GM12874 (cell line): Measurements from ENCODE around the gene SH3BGRL3.

Experiments
- CTCF ChIP-seq: IDR thresholded peaks from 2 replicates; pipeline ENCODE4 v1.5.1; 2011; ENCODE audit warnings: low read depth, mild to moderate bottlenecking, control low read depth, low read length, moderate library complexity; ENCODE audit not compliant: insufficient read depth

Gene SH3BGRL3

DNA sequence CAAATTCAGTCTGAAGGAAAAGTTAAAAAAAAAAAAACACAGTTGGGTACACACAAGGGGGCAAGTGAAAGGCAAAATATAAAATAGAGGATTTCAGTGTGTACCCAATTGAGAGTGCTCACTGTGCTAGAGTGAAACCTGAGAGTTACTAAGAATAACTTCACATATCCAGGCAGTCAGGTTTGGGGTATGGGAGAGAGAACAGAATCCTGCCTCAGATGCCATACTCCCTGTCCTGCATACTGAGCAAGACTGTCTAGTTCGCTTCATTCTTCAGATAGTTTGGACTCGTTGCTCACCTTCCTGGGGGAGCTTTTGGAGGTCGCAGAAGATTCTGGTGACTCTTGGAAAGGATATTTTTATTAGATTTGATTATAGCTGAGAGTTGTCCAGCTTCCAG lies 25.5 kb upstream of the SH3BGRL3 start:
- TF ChIP-seq CTCF: no peak

GRCh38 chr1:26257222-26257621 lies 22.7 kb upstream of the SH3BGRL3 start:
- no peak for TF ChIP-seq CTCF

DNA sequence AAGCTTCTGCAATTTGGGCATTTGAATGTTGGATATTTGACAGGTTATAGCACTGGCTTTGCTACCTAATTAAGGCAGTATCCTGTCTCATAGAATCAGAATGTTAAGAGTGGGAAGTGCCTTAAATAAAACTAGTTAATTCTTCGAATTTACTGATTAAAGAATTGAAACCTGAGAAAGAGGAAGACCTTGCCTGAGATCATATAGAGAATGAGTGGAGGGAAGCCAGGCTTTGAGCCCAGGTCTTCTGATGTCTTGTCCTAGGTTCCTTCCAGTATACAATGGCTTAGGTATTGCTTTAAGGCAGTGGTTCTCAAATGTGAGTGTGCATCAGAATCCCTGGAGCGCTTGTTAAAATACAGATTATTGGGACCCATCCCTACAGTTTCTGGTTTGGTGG lies 20.9 kb upstream of the SH3BGRL3 start:
- no peak for TF ChIP-seq CTCF

DNA sequence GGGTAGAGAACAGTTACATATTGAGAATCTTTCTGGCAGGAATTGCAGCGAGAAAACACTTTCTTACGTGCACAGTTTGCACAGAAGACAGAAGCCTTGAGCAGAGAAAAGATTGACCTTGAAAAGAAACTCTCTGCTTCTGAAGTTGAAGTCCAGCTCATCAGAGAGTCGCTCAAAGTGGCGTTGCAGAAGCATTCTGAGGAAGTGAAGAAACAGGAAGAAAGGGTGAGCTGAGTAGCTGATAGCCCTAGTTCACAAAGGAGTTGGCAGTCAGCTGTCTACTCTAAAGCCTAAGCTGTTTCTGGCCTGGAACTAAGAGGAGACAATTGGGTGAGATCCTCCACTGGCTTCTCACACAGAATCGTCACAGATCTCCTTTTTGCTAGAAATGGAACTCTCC lies 20.3 kb upstream of the SH3BGRL3 start:
- TF ChIP-seq CTCF: no peak

DNA sequence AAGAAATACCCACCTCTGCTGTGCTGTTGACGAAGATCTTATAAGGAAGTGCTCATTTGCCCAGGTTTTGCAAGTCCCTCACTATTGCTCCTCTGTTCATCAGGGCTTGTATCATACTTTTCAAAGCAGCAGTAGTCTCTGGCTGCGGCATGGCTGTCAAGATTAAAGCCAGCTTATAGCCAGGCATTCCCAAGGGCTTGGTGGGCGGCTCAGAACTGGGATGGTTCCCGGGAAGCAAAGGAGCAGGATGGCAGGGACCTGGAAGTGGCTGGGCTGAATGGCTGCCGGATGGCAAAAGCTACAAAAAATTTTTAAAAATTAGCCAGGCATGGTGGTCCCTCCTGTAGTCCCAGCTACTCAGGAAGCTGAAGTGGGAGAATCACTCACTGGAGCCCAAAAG lies 16.7 kb upstream of the SH3BGRL3 start:
- no peak for TF ChIP-seq CTCF

GRCh38 chr1:26265405-26265804 lies 14.5 kb upstream of the SH3BGRL3 start:
- no peak for TF ChIP-seq CTCF

DNA sequence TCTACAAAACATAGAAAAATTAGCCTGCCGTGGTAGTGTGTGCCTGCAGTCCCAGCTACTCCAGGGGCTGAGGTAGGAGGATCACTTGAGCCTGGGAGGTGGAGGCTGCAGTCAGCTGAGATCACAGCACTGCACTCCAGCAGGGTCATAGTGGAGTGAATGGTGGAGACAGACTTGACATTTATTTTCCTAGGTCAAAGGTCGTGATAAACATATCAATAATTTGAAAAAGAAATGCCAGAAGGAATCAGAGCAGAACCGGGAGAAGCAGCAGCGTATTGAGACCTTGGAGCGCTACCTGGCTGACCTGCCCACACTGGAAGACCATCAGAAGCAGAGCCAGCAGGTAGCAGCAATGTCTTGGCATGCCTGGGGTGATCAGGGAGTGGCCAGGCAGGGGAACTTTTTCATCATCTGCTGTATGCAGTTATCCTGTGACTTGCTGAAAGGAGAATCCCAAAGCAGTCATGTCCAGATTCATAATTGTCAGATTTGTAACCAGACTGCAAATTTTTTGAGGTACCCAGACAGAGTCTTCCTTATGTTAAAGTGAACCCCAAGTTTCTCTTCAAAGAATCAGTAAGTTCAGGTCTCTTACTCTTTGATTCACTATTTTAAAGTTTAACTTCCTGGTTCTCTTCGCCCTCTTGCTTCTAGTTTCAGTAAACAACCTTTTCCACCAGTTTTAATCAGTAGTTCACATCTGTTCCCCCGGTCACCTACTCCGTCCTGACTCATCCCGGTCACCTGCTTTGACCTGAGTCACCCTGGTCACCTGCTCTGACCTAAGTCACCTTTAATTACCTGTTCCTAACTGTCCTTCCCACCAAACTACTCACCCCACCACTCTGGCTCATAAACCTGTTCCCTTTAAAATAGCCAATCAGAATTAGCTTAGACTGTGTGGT lies 11.3 kb upstream of the SH3BGRL3 start:
- no peak for TF ChIP-seq CTCF
